Measurements from ENCODE around the gene CDKN1B.

- TF ChIP-seq, protein P1, sequence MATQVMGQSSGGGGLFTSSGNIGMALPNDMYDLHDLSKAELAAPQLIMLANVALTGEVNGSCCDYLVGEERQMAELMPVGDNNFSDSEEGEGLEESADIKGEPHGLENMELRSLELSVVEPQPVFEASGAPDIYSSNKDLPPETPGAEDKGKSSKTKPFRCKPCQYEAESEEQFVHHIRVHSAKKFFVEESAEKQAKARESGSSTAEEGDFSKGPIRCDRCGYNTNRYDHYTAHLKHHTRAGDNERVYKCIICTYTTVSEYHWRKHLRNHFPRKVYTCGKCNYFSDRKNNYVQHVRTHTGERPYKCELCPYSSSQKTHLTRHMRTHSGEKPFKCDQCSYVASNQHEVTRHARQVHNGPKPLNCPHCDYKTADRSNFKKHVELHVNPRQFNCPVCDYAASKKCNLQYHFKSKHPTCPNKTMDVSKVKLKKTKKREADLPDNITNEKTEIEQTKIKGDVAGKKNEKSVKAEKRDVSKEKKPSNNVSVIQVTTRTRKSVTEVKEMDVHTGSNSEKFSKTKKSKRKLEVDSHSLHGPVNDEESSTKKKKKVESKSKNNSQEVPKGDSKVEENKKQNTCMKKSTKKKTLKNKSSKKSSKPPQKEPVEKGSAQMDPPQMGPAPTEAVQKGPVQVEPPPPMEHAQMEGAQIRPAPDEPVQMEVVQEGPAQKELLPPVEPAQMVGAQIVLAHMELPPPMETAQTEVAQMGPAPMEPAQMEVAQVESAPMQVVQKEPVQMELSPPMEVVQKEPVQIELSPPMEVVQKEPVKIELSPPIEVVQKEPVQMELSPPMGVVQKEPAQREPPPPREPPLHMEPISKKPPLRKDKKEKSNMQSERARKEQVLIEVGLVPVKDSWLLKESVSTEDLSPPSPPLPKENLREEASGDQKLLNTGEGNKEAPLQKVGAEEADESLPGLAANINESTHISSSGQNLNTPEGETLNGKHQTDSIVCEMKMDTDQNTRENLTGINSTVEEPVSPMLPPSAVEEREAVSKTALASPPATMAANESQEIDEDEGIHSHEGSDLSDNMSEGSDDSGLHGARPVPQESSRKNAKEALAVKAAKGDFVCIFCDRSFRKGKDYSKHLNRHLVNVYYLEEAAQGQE (IDR thresholded peaks at IDR 0.05; ENCODE audit: insufficient read depth in 1 of 2, low read depth in 2 of 2, low read length in 1 of 2): 0 out of 4 replicates have a peak, but pooled peaks of 1 of the 2 experiments have one; percentile 12
- TF ChIP-seq CTCF (IDR thresholded peaks at IDR 0.05) (no peak), SIN3A (IDR thresholded peaks at IDR 0.05; ENCODE audit: borderline replicate concordance, insufficient read depth, low read depth, low read length) (peak; percentile 38; the same call in 1 of the 2 replicates)
Measured at GRCh38 chr12:12716793-12717585, at the start of gene CDKN1B.
